Activated naive CD8-positive, alpha-beta T cell (primary cell): Measurements from ENCODE around the gene LPXN.
"Not testable (repeated sequence)": the region's sequence is repeated elsewhere in the genome, so short reads cannot be mapped to it uniquely, and the experiment has no call there.

Experiments
- H3K27ac Mint-ChIP-seq: one replicate; pipeline ENCODE4 v1.8.0; 2021; ENCODE audit warnings: mixed read lengths
- H3K27me3 Mint-ChIP-seq: one replicate; pipeline ENCODE4 v1.8.0; 2021; ENCODE audit warnings: mixed read lengths
- H3K36me3 Mint-ChIP-seq: one replicate; pipeline ENCODE4 v1.8.0; 2021; ENCODE audit warnings: mixed read lengths
- H3K4me1 Mint-ChIP-seq: one replicate; pipeline ENCODE4 v1.8.0; 2021; ENCODE audit warnings: low read depth, mixed read lengths
- H3K4me3 Mint-ChIP-seq: one replicate; pipeline ENCODE4 v1.8.0; 2021; ENCODE audit warnings: mild to moderate bottlenecking, mixed read lengths
- H3K9me3 Mint-ChIP-seq: one replicate; pipeline ENCODE4 v1.8.0; 2021; ENCODE audit warnings: low read depth, mixed read lengths

The LPXN gene

DNA sequence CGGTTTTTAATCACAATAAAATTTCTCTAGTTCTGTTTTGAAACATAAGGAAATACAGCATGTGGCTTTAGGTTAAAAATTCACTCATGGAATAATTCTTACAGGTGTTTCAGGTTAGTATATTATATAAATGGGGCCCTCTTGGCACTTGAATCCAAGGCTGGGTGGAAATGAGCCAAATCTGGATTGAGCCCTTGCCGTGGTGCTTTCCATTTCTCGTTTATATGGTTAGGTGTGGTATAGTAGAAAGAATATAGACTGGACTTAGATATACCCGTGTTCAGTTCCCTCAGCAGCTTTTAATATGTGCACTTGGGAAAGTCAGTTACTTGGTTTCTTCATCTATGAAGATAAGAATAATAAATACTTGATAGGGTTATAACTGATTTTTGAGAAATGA, 19.2 kb upstream of the LPXN start:
- Mint-ChIP-seq H3K27ac (no peak overlapping the region), H3K4me1 (peaks cover 92% of the 10 kb centered on the region), H3K27me3 (no peaks in the 10 kb centered on the region)

DNA sequence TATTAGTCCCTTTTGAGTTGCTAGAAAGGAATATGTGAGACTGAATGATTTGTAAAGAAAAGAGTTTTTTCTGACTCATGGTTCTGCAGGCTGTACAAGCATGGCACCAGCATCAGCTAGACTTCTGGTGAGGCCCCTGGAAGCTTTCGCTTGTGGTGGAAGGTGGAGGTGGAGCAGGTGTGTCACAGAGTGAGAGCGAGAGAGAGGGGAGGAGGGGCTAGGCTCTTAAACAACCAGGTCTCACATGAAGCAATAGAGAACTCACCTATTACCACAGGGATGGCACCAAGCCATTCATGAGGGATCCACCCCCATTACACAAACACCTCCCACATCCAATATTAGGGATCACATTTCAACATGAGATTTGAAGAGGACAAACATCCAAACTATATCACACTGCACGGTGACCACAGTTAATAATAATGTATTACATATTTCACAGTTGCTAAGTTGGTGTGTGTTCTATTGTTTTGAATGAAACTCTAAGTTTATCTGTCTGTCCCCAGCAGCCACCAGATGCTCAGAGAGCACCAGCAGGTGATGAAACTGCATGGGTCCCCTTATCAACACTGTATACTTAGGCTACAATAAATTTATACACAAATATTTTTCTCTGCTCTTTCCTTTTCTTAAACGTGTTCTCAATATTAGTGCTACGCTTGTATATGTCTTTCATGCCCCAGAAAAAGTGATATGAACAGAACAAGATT, 17.3 kb upstream of the LPXN start:
- H3K4me1 Mint-ChIP-seq, result peaks cover 82% of the 10 kb centered on the region

More for the DNA sequence above, 19.2 kb upstream of the LPXN start:
- Mint-ChIP-seq H3K9me3 (no peaks in the 10 kb centered on the region), H3K36me3 (peaks cover 20% of the 10 kb centered on the region), H3K4me3 (no peak overlapping the region)

DNA sequence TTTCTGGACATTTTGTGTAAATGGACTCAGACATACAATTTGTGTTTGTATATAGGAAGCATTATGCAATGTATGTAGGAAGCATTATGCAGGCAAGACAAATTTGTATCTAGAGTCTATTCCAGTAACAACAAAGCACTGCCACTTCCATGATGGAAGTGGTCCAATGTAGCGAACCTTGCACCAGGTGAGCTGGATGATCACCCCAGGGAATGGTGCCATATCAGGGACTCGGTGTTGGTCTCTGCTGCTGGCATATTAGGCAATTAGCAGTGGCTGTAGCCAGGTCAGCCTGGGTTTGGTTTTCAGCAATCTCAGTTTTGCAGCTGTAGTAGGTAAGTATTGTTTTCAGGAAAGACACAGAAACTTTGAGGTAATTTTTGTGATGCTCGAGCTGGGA, 16.0 kb upstream of the LPXN start:
- Mint-ChIP-seq H3K27ac (peak overlapping the region; percentile 30), H3K4me3 (no peak overlapping the region), H3K4me1 (peaks cover 80% of the 10 kb centered on the region), H3K36me3 (peaks cover 19% of the 10 kb centered on the region), H3K27me3 (no peaks in the 10 kb centered on the region), H3K9me3 (no peaks in the 10 kb centered on the region)

More for the DNA sequence above, 17.3 kb upstream of the LPXN start:
- Mint-ChIP-seq H3K27me3 (no peaks in the 10 kb centered on the region), H3K27ac (peak overlapping the region; percentile 94), H3K4me3 (peak overlapping the region; percentile 67), H3K36me3 (peaks cover 15% of the 10 kb centered on the region), H3K9me3 (no peaks in the 10 kb centered on the region)

DNA sequence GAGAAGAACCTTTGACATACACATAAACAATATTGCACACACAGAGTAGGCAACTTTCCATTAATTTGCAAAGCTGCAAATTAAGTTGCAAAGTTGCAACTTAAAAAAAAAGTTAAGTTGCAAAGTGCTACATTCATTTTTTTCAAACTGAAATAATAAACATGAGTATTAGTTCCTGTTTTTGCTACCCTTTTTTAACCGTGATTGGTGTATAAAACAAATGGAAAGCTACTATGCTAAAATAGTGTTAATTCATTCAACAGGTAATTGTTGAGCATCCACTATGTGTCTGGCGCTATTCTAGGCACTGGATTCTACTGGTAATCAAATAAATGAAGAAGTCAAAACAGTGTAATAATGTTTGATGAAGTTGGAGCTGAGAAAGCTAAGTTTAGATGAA, 11.3 kb upstream of the LPXN start:
- Mint-ChIP-seq H3K36me3 (peaks cover 12% of the 10 kb centered on the region), H3K27me3 (no peaks in the 10 kb centered on the region), H3K4me1 (peaks cover 70% of the 10 kb centered on the region), H3K4me3 (no peak overlapping the region), H3K9me3 (no peaks in the 10 kb centered on the region), H3K27ac (no peak overlapping the region)

DNA sequence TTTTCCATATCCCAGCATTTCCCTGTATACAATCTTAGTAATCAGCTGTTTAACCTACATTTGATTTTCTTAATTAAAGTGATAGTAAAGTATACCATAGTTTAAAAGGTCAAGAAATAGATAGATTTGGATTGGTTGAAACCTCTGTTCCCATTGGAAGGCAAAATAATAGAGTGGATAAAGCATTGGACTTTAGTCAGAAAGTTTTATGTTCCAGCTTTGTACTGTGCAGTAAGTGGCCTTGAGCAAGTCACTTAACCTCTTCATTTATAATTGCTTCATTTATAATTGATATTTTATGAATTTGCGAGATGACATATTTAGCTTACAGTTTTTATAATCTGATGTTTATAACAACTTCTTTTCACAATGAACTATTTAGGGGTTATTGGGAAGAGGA, 6.8 kb upstream of the LPXN start:
- Mint-ChIP-seq H3K27me3 (no peaks in the 10 kb centered on the region), H3K27ac (no peak overlapping the region), H3K4me1 (peaks cover 64% of the 10 kb centered on the region), H3K4me3 (peak overlapping the region; percentile 57), H3K9me3 (no peaks in the 10 kb centered on the region), H3K36me3 (peaks cover 11% of the 10 kb centered on the region)

DNA sequence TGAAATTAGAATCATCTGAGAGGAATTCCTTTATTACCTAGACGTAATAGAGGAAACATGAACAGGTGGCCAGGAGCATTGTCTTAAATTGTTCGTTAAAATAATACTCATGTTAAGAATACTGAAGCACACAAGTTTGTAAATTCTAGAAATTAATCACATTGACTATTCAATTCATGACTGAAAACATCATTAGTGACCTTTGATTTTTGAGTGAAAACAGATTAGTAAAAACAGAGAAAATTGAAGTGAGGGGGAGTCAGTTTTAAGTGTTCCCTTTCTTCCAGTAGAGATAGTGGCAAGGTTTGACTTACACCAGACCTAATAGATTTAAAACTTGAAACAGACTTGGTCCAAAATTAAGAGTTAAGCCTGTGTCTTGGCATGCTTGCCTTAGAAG, 4.7 kb upstream of the LPXN start:
- Mint-ChIP-seq H3K27ac (peak overlapping the region; percentile 99), H3K9me3 (no peaks in the 10 kb centered on the region), H3K36me3 (peaks cover 10% of the 10 kb centered on the region), H3K4me3 (peak overlapping the region; percentile 98), H3K27me3 (no peaks in the 10 kb centered on the region), H3K4me1 (peaks cover 65% of the 10 kb centered on the region)

DNA sequence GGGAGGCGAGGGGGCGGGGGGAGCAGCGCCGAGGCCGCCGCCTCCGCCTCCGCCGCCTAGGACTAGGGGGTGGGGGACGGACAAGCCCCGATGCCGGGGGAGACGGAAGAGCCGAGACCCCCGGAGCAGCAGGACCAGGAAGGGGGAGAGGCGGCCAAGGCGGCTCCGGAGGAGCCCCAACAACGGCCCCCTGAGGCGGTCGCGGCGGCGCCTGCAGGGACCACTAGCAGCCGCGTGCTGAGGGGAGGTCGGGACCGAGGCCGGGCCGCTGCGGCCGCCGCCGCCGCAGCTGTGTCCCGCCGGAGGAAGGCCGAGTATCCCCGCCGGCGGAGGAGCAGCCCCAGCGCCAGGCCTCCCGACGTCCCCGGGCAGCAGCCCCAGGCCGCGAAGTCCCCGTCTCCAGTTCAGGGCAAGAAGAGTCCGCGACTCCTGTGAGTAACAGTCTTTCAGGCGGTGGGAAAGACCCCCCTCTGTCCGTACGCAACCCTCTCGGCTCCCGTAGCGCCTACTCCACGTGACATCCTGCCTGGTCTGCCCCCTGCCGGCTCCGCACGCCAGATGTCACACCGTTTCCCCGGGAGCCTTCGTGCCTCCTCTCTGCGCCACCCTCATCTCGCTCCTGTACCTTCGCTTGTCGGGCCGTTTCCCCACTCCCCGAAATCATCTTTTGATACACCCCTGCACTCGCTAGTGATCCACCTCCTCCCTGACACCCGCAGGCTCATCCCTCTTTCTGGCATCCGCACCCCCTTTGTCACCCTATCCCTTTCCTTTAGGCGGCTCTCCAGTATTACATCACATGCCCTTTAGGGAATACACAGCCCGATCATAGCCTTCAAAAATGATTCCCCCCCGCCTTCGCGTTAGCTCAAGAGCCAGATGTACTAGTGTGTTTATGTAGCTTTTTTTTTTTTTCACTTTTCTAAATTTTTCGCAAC, 3.8 kb upstream of the LPXN start:
- peak overlapping the region; percentile 99 for H3K4me3 Mint-ChIP-seq
- H3K9me3 Mint-ChIP-seq, result no peaks in the 10 kb centered on the region
- H3K27me3 Mint-ChIP-seq, result no peaks in the 10 kb centered on the region
- H3K36me3 Mint-ChIP-seq, result peaks cover 15% of the 10 kb centered on the region
- H3K4me1 Mint-ChIP-seq, result peaks cover 64% of the 10 kb centered on the region
- peak overlapping the region; percentile 100 for H3K27ac Mint-ChIP-seq

DNA sequence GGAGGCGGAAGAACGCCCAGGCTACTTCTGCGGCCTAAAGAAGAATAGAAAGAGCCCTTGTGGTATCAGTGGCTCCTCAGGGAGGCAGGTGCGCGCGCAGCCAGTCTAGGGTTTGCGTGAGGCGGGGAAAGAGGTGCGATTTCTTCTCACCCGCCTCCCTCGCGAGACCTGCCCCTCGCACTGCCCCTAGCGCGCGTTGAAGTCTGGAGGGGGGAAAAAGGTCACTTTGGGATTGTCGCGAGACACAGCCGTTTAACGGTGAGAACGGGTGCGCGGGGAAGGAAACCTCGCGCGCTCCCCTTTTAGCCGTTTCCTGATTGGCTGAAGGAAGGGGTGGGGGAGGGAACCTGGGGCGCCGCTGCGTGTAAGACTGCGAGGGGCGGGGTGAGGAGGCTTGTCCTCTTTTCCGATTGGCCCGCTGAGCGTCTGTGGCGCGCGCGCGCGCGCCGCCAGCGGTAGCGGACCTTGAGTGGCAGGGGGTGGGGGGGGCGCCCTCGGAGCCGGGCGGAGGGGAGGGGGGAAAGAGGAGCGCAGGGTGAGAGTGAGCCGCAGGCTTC, 3.1 kb upstream of the LPXN start, which contains the start of gene ZFP91:
ZFP91 (plus strand) TSS at position 429 of the 557 bp plus-strand sequence. CDS start 219 bp downstream, outside the sequence.
- Mint-ChIP-seq H3K9me3 (no peaks in the 10 kb centered on the region), H3K27ac (peak within 1 kb of the TSS; percentile 100), H3K4me1 (peaks cover 62% of the 10 kb centered on the region), H3K27me3 (no peaks in the 10 kb centered on the region), H3K4me3 (peak within 1 kb of the TSS; percentile 99), H3K36me3 (peaks cover 16% of the 10 kb centered on the region)

DNA sequence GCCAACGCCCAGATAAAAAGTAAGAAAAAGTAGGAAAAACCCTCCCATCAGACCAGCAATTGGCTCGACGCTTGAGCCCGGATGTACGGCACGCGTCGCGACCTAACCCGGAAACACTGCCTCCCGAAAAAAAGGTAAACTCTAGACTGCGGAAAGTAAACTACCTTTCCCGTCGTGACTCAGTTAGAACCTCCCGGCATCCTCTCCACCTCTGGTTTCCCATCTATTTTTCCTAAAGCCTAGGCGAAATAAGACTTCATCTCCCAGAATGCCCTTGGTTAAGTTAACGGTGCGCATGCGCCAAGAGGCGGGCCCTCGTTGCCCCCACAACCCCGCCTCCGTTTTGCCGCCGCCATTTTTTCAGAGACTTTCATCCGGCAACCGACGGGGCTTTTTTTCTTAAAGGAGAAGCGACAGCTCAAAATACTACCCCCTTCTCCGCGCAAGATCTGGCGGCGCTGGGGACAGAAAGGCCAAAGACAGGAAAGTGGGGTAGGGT, 2.5 kb upstream of the LPXN start:
- no peaks in the 10 kb centered on the region for H3K9me3 Mint-ChIP-seq
- peak overlapping the region; percentile 100 for H3K27ac Mint-ChIP-seq
- H3K4me3 Mint-ChIP-seq, result peak overlapping the region; percentile 99
- no peaks in the 10 kb centered on the region for H3K27me3 Mint-ChIP-seq
- peaks cover 16% of the 10 kb centered on the region for H3K36me3 Mint-ChIP-seq
- peaks cover 62% of the 10 kb centered on the region for H3K4me1 Mint-ChIP-seq

DNA sequence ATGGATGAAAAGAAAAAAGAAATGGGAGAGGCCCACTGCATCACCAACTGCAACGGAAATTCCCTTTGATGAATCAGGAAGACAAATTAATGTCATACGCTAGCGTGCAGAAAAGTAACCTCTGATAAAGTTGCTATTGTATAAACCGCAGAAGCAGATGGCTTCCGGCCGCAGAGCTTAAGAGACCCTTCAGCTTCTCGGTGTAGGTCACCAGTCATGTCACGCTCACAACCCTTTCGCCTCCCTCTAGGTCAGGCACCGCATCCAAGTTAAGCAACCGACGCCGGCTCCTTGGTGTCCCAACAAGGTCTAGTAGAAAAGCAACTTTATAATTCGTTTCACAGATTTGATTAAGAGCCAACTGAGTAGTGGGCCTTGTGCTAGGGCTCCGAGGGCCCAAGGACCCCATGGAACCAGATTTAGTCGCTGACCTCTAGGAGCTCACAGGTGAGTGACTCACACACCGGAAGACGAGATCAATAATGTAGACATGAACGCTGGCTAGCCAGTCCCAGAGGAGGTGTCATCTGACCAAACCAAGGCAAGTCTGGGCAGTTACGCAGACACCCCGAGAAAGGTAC, 2.0 kb upstream of the LPXN start:
- H3K4me1 Mint-ChIP-seq, result peaks cover 57% of the 10 kb centered on the region
- peaks cover 16% of the 10 kb centered on the region for H3K36me3 Mint-ChIP-seq

DNA sequence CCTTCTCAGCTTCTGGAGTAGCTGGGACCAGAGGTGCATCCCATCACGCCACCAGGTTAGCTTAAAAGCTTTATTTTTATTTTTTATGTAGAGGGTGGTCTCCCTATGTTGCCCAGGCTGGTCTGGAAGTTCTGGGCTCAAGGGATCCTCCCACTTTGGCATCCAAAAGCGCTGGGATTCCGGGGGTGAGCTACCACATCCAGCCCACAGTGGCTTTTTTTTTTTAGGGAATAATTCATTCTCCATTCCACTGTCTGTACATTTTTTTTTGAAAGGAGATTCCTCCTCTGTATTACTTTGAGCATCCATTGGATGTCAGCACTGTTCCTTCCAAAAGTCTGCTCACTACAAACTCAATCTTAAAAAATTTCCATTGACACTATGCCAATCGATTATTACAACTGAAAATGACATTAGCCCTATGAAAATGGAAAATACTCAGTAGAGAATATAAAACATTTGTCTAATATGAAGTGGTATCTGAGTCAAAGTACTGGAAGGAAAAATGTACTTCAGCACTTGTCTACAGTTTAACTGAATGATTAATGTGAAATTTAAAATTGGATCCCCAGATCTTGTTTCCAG, 1.3 kb upstream of the LPXN start:
- H3K36me3 Mint-ChIP-seq, result peaks cover 16% of the 10 kb centered on the region
- H3K27me3 Mint-ChIP-seq, result no peaks in the 10 kb centered on the region
- H3K4me1 Mint-ChIP-seq, result peaks cover 55% of the 10 kb centered on the region
- peak overlapping the region; percentile 100 for H3K27ac Mint-ChIP-seq
- H3K4me3 Mint-ChIP-seq, result peak overlapping the region; percentile 99
- no peaks in the 10 kb centered on the region for H3K9me3 Mint-ChIP-seq

More for the DNA sequence above, 2.0 kb upstream of the LPXN start:
- no peaks in the 10 kb centered on the region for H3K27me3 Mint-ChIP-seq
- H3K4me3 Mint-ChIP-seq, result peak overlapping the region; percentile 99
- peak overlapping the region; percentile 100 for H3K27ac Mint-ChIP-seq
- H3K9me3 Mint-ChIP-seq, result no peaks in the 10 kb centered on the region

DNA sequence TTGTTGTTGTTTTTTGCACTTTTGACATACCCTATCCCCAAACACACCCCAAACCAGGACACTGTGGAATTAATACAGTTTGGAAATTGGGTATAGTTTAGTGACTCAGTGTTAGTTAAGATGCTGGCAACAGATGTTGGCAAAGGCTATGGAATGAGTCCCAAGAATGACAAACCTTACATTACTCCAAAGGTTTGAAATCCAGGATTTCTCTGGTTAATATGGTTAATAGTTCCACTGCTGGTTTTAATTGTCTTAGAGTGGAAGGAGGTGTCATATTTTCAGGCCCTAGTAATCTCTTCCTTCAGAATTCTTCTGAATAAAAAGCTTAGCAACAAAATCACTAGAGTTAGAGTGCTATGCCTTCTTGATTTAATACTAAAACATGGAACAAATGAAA, 775 bp downstream of the LPXN start:
- Mint-ChIP-seq H3K27ac (peak overlapping the region; percentile 100), H3K27me3 (no peaks in the 10 kb centered on the region), H3K36me3 (peaks cover 13% of the 10 kb centered on the region), H3K9me3 (no peaks in the 10 kb centered on the region), H3K4me3 (peak overlapping the region; percentile 99), H3K4me1 (peaks cover 51% of the 10 kb centered on the region)

DNA sequence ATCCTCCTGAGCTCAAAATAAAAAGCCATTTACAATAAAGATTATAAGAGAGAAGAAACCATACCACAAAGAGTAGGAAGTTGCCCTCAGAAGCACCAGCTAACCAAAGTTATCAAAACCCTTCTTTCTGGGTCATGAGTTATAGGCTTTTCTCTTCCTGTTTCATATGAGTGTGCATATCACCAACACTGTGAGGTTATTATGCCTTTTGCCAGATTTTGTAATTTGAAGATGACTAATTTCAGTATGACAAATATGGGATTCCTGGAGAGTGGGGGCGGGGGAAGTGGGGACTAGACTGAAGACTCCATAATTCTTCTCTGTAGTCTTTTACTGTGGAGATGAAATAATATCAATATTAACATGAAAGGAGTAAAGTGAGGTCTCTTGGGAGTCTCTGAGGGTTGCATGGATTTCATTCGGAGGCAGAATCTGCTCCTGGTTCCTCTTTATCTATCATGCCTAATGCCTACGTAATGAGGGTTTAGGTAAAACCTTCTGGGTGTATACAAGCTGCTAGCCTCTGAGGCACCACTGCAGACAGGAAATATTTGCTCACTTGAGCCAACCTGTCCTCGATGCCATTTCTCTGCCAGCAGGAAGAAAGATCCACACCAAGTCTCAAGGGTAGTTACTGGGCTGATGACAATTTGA, 2.1 kb downstream of the LPXN start:
- H3K4me3 Mint-ChIP-seq, result peak overlapping the region; percentile 99

DNA sequence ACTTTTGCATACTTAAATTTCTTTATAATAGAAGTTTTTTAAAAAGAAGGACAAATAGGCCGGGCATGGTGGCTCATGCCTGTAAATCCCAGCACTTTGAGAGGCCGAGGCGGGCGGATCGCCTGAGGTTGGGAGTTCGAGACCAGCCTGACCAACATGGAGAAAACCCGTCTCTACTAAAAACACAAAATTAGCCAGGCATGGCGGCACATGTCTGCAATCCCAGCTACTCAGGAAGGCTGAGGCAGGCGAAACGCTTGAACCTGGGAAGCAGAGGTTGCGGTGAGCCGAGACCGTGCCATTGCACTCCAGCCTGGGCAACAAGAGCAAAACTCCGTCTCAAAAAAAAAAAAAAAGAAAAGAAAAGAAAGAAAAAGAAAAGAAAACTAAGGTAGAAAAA, 2.8 kb downstream of the LPXN start:
- Mint-ChIP-seq H3K4me1 (peaks cover 63% of the 10 kb centered on the region), H3K4me3 (peak overlapping the region; percentile 99), H3K36me3 (peaks cover 20% of the 10 kb centered on the region), H3K27ac (peak overlapping the region; percentile 100)
- not testable (repeated sequence) for H3K27me3 Mint-ChIP-seq, H3K9me3 Mint-ChIP-seq

More for the DNA sequence above, 2.1 kb downstream of the LPXN start:
- peaks cover 56% of the 10 kb centered on the region for H3K4me1 Mint-ChIP-seq
- H3K9me3 Mint-ChIP-seq, result no peaks in the 10 kb centered on the region
- H3K27ac Mint-ChIP-seq, result peak overlapping the region; percentile 100
- H3K36me3 Mint-ChIP-seq, result peaks cover 18% of the 10 kb centered on the region
- H3K27me3 Mint-ChIP-seq, result no peaks in the 10 kb centered on the region
